Activated naive CD8-positive, alpha-beta T cell treated with anti-CD3 and anti-CD28 coated beads, Interleukin-2, amount 10 ng/mL, durations not matched to agents 7 days and 5 days (primary cell): ENCODE results near the gene KLHL29. TPM values are rescaled to one million over a fixed set of nuclear protein-coding genes. Genes with fewer than 3 reads are reported as not detected.

Source experiments
- ATAC-seq: fragments of 150-1000 bp; cut with Tn5 transposase; one replicate; pipeline ENCODE4 v1.10.0; 2021; ENCODE audit warnings: low read depth, moderate library complexity
- POLR2A ChIA-PET: fragments of 350-600 bp; sonication (Branson Sonifier 250); formaldehyde crosslinking; loops from one replicate; lab custom pipeline; 2021; ENCODE audit warnings: antibody characterized with exemption; lab: Charles Lee
- DNase-seq: peaks from one replicate; pipeline ENCODE4 v3.0.0; 2021
- H3K27ac Mint-ChIP-seq: one replicate; pipeline ENCODE4 v1.8.0; 2022; ENCODE audit warnings: mild to moderate bottlenecking, mixed read lengths
- H3K27me3 Mint-ChIP-seq: one replicate; pipeline ENCODE4 v1.8.0; 2022; ENCODE audit warnings: mild to moderate bottlenecking, moderate library complexity, mixed read lengths
- H3K36me3 Mint-ChIP-seq: one replicate; pipeline ENCODE4 v1.8.0; 2021; ENCODE audit warnings: mild to moderate bottlenecking, mixed read lengths
- H3K4me1 Mint-ChIP-seq: one replicate; pipeline ENCODE4 v1.8.0; 2021; ENCODE audit warnings: mixed read lengths
- H3K4me3 Mint-ChIP-seq: one replicate; pipeline ENCODE4 v1.8.0; 2022; ENCODE audit warnings: mild to moderate bottlenecking, moderate library complexity, mixed read lengths
- H3K9me3 Mint-ChIP-seq: one replicate; pipeline ENCODE4 v1.8.0; 2021; ENCODE audit warnings: mixed read lengths
- total RNA-seq, 2 experiments: library from RNA; stranded (reverse); gene quantifications; one replicate each; pipeline ENCODE4 v1.2.3, GENCODE V29; 2021

The KLHL29 gene
- total RNA-seq, 2 experiments from 2014 or later: 1.6 to 1.7 TPM

DNA sequence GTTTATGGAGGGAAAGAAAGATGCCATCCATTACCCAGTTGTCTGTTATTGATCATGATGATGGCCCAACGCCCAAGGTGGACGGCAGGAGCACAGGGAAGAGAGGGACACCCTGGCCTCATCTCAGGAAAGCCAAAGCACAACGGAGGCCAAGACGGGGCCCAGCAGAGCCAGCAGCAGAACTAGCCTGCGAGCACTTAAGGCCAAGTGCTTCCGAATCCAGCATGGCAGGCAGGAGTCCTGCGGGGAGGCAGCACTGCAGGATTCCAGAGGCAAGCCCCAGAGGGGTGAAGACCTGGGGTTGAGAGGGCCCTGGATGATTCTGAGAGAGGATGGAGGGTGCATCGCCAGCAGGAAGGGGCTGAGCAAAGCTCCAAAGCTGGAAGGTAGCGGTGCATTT lies 28.3 kb upstream of the KLHL29 start:
- POLR2A ChIA-PET: no interaction called here

DNA sequence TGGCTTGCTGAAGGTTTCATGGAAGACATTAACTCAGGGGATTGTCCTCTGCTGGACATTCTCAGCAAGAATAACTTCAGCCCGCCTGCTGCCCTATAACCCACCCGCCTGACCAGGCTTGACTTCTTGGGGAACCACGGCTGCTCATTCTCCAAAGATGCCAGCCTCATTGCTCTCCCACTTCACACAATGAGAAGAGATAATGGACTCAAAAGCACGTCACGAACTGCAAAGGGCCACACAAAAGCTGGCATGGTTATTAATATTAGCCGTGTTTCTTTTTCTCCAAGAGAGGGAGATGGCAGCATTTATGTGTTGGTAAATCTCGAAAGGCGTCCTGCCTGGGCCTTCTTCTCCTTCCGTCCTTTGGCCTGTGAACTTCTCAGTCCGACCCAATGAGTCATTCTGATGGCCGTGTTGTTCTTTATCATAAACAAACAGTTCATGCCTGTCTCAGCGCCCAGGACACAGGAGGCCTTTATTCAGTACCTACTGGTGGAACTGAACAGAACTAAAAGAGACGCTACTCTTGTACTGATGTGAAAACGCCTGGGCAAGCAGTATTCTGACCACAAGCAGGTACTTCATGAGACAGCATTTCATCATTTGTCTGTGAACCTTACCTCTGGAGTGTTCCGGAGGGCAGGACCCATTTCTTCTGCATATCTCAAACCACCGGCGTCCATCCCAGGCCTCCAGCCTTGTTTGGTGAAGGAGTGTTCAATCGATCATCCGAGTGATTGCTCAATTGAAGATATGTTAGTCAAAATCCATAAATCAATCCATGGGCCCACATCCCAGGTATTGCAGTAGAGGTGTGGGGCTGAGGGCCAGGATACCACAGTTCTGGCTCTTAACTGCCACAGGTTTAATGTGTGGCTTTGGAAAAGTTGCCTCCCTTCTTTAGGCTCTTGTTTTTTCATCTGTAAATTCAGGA lies 25.1 kb upstream of the KLHL29 start:
- Mint-ChIP-seq H3K27ac (no peak overlapping the region), H3K4me1 (no peaks in the 10 kb centered on the region), H3K4me3 (no peak overlapping the region), H3K27me3 (peaks cover 31% of the 10 kb centered on the region), H3K36me3 (no peaks in the 10 kb centered on the region), H3K9me3 (no peaks in the 10 kb centered on the region)
- DNase-seq (no peak), ATAC-seq (no peak)
- POLR2A ChIA-PET: no interaction called here

More for the DNA sequence above, 28.3 kb upstream of the KLHL29 start:
- no peaks in the 10 kb centered on the region for H3K36me3 Mint-ChIP-seq
- H3K27ac Mint-ChIP-seq: no peak overlapping the region
- no peak for DNase-seq
- no peak for ATAC-seq
- H3K4me3 Mint-ChIP-seq: no peak overlapping the region
- no peaks in the 10 kb centered on the region for H3K9me3 Mint-ChIP-seq
- no peaks in the 10 kb centered on the region for H3K4me1 Mint-ChIP-seq
- peaks cover 27% of the 10 kb centered on the region for H3K27me3 Mint-ChIP-seq

DNA sequence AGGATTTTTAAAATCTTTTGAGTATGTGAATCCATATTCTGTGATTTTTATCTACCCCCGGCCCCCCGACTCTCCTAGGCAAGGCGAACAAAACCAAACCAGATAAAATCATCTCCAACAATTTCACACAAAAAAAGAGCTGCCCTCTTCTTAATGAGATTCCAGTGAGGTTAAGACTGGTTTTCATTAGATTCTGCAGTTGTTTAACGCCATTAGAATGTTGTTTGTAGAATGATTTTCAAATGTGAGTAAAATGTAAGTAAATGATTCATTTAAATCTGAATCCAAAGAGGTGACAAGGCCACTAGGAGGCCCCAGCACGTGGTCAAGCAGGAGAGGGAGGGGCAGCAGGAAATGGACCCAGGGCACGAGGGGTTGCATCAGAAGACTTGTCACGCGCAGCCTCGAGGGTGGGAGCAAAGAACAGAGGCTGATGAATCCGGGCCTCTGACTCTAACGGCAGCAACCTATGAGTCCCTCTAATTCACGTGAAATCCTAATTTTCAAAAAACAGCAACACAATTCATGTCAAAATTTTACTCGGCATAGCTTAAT lies 24.3 kb upstream of the KLHL29 start:
- H3K27ac Mint-ChIP-seq: no peak overlapping the region

DNA sequence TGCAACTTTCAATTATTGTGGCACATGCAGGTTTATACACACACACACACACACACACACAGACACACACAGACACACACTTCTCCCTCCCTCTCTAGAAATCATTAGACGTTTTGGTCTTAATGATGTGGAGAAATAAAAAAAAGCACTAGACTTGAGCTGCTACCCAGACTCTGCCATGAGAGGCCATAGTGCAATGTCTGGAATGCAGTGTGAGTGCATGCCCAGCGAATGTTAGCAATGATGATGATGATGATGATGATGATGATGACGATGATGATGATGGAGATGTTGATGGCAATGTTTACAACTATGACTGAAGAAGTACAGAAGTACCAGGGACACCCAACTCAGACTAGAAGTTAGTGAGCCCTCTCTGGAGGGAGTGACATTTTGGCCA lies 23.8 kb upstream of the KLHL29 start:
- Mint-ChIP-seq H3K27ac (no peak overlapping the region), H3K4me1 (no peaks in the 10 kb centered on the region), H3K4me3 (no peak overlapping the region), H3K9me3 (no peaks in the 10 kb centered on the region), H3K36me3 (no peaks in the 10 kb centered on the region), H3K27me3 (peaks cover 41% of the 10 kb centered on the region)
- no peak for DNase-seq
- ATAC-seq: no peak
- POLR2A ChIA-PET: no interaction called here

More for the DNA sequence above, 24.3 kb upstream of the KLHL29 start:
- Mint-ChIP-seq H3K4me3 (no peak overlapping the region), H3K27me3 (peaks cover 38% of the 10 kb centered on the region), H3K9me3 (no peaks in the 10 kb centered on the region), H3K36me3 (no peaks in the 10 kb centered on the region), H3K4me1 (no peaks in the 10 kb centered on the region)
- no peak for DNase-seq
- POLR2A ChIA-PET: no interaction called here
- ATAC-seq: no peak

DNA sequence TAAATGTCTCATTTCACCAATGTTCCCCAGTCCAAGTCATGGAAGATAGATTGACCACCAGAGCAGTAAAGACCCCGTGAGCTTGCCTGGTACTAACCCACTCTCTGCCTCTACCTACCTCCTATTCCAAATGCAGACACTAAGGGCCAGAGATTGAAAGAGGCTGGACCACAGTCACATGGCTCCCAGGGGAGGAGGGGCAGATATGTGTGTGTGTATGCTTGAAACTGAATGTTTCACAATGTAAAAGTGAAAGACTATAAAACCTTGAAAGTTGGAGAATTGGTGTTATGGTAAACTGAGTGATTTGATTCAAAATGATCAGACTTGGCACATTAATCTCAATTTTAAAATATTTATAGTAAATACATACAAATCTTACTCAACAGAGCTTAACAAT lies 21.7 kb upstream of the KLHL29 start:
- no peak overlapping the region for H3K4me3 Mint-ChIP-seq
- H3K27me3 Mint-ChIP-seq: peaks cover 49% of the 10 kb centered on the region
- POLR2A ChIA-PET: no interaction called here
- no peak overlapping the region for H3K27ac Mint-ChIP-seq
- DNase-seq (no peak), ATAC-seq (no peak)
- H3K9me3 Mint-ChIP-seq: no peaks in the 10 kb centered on the region
- no peaks in the 10 kb centered on the region for H3K4me1 Mint-ChIP-seq
- no peaks in the 10 kb centered on the region for H3K36me3 Mint-ChIP-seq

DNA sequence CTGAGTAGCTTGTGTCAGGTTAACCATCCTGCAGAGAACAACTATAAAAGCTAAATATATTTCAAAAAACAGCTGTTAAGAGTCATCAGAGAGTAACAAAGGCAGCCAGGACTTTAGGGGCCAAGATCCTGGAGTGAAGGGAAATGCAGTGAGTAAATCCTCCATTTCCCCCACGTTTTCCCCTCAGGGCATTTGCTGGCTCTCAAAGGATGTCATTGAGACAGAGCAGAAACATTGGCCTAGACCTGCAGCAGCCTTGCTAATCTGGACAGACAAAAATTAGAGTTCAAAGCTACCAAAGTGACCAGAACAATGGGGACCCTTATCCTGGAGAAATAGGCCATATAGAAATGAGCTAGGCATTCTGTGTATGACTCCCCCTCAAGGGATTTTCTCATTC lies 21.1 kb upstream of the KLHL29 start:
- H3K27ac Mint-ChIP-seq: no peak overlapping the region
- H3K4me3 Mint-ChIP-seq: no peak overlapping the region
- no peaks in the 10 kb centered on the region for H3K4me1 Mint-ChIP-seq

DNA sequence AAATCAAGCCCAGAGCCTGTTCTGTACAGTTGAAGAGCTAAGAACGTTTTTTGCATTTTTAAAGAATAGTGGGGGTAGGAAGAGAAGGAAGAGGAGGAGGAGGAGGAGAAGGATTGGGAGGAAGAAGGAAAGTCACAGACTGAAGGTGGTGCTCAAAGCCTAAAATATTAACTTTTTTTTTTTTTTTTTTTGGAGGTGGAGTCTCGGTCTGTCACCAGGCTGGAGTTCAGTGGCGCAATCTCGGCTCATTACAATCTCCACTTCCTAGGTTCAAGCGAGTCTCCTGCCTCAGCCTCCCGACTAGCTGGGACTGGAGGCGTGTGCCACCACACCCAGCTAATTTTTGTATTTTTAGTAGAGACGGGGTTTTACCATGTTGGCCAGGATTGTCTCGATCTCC lies 18.3 kb upstream of the KLHL29 start:
- H3K27ac Mint-ChIP-seq: no peak overlapping the region
- DNase-seq: no peak
- no peaks in the 10 kb centered on the region for H3K9me3 Mint-ChIP-seq
- POLR2A ChIA-PET: no interaction called here
- no peaks in the 10 kb centered on the region for H3K36me3 Mint-ChIP-seq
- no peak for ATAC-seq
- H3K4me1 Mint-ChIP-seq: no peaks in the 10 kb centered on the region
- H3K27me3 Mint-ChIP-seq: peaks cover 47% of the 10 kb centered on the region
- H3K4me3 Mint-ChIP-seq: no peak overlapping the region

More for the DNA sequence above, 21.1 kb upstream of the KLHL29 start:
- ATAC-seq (no peak), DNase-seq (no peak)
- H3K27me3 Mint-ChIP-seq: peaks cover 49% of the 10 kb centered on the region
- no peaks in the 10 kb centered on the region for H3K9me3 Mint-ChIP-seq
- POLR2A ChIA-PET: no interaction called here
- no peaks in the 10 kb centered on the region for H3K36me3 Mint-ChIP-seq

- H3K27ac Mint-ChIP-seq: no peak overlapping the region
- H3K9me3 Mint-ChIP-seq: no peaks in the 10 kb centered on the region
- POLR2A ChIA-PET: no interaction called here
- ATAC-seq: no peak
- DNase-seq: no peak
- no peaks in the 10 kb centered on the region for H3K36me3 Mint-ChIP-seq
- H3K27me3 Mint-ChIP-seq: peaks cover 43% of the 10 kb centered on the region
- H3K4me3 Mint-ChIP-seq: no peak overlapping the region
- no peaks in the 10 kb centered on the region for H3K4me1 Mint-ChIP-seq
Measured at GRCh38 chr2:23367760-23368159, 17.2 kb upstream of the KLHL29 start.

- H3K4me1 Mint-ChIP-seq: peaks cover 10% of the 10 kb centered on the region
- H3K27ac Mint-ChIP-seq: no peak overlapping the region
- H3K36me3 Mint-ChIP-seq: no peaks in the 10 kb centered on the region
- no peak overlapping the region for H3K4me3 Mint-ChIP-seq
- H3K9me3 Mint-ChIP-seq: no peaks in the 10 kb centered on the region
- POLR2A ChIA-PET: no interaction called here
- DNase-seq (no peak), ATAC-seq (no peak)
- peaks cover 25% of the 10 kb centered on the region for H3K27me3 Mint-ChIP-seq
Measured at GRCh38 chr2:23373666-23374065, 11.3 kb upstream of the KLHL29 start.

- no peak for DNase-seq
- ATAC-seq: peak; percentile 56
- H3K27me3 Mint-ChIP-seq: peaks cover 24% of the 10 kb centered on the region
- no peaks in the 10 kb centered on the region for H3K36me3 Mint-ChIP-seq
- no peak overlapping the region for H3K4me3 Mint-ChIP-seq
- POLR2A ChIA-PET: no interaction called here
- peaks cover 14% of the 10 kb centered on the region for H3K4me1 Mint-ChIP-seq
- H3K27ac Mint-ChIP-seq: no peak overlapping the region
- no peaks in the 10 kb centered on the region for H3K9me3 Mint-ChIP-seq
Measured at GRCh38 chr2:23375448-23375847, 9.5 kb upstream of the KLHL29 start.

GRCh38 chr2:23376075-23376474 lies 8.9 kb upstream of the KLHL29 start:
- peaks cover 21% of the 10 kb centered on the region for H3K4me1 Mint-ChIP-seq
- ATAC-seq: no peak
- no peak overlapping the region for H3K4me3 Mint-ChIP-seq
- no peak overlapping the region for H3K27ac Mint-ChIP-seq
- H3K36me3 Mint-ChIP-seq: no peaks in the 10 kb centered on the region
- no peaks in the 10 kb centered on the region for H3K9me3 Mint-ChIP-seq
- peaks cover 25% of the 10 kb centered on the region for H3K27me3 Mint-ChIP-seq
- POLR2A ChIA-PET: no interaction called here
- DNase-seq: no peak

DNA sequence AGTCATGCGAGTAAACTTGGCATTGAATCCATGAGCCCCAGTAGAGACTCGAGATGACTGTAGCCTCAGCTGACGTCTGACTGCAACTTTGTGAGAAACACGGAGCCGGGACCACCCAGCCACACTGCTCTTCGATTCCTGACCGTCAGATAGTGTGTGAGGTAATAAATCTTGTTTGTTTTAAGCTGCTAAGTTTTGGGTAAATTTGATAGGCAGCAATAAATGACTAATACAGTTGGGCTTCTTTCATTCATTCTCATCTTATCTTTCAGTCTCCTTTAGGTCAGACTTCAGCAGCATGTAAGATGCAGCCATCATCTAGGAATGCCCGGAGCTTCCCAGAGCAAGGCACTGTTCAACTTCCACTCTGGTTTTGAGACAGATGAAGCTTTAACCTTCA lies 8.0 kb upstream of the KLHL29 start:
- no peaks in the 10 kb centered on the region for H3K9me3 Mint-ChIP-seq
- no peak for DNase-seq
- H3K27ac Mint-ChIP-seq: no peak overlapping the region
- H3K4me3 Mint-ChIP-seq: no peak overlapping the region
- no peaks in the 10 kb centered on the region for H3K36me3 Mint-ChIP-seq
- peaks cover 26% of the 10 kb centered on the region for H3K4me1 Mint-ChIP-seq
- no peak for ATAC-seq
- H3K27me3 Mint-ChIP-seq: peaks cover 25% of the 10 kb centered on the region
- POLR2A ChIA-PET: no interaction called here

GRCh38 chr2:23377771-23378170 lies 7.2 kb upstream of the KLHL29 start:
- DNase-seq: no peak
- Mint-ChIP-seq H3K27ac (no peak overlapping the region), H3K4me1 (peaks cover 26% of the 10 kb centered on the region), H3K36me3 (no peaks in the 10 kb centered on the region), H3K4me3 (no peak overlapping the region), H3K27me3 (peaks cover 29% of the 10 kb centered on the region), H3K9me3 (no peaks in the 10 kb centered on the region)
- no peak for ATAC-seq
- POLR2A ChIA-PET: interaction anchor here (0.8 kb wide), 1 partner anchor 9 kb away, joined by 5 read pairs; no protein-coding TSS in a partner anchor

DNA sequence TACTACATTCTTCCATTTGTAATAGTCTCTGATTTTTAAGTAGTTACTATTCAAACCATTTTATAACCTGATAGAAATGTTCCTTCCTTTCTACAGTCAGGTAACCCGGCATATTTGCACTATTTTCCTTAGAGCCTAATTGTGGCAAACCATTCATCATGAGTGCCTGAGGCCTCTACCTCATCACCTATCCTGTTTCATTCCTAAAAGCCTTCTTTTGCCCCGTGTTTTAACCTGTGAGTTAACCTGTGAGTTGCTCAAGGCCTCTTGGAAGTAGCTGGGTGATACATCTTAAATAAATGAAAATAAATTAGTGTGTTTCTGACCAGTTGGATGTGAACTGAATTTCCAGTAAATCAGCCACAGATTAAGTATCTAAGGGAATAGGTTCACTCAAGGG lies 6.5 kb upstream of the KLHL29 start:
- Mint-ChIP-seq H3K4me3 (no peak overlapping the region), H3K36me3 (no peaks in the 10 kb centered on the region), H3K27me3 (peaks cover 34% of the 10 kb centered on the region), H3K4me1 (peaks cover 26% of the 10 kb centered on the region), H3K27ac (no peak overlapping the region), H3K9me3 (no peaks in the 10 kb centered on the region)
- DNase-seq (no peak), ATAC-seq (no peak)
- POLR2A ChIA-PET: interaction anchor here (0.8 kb wide), 1 partner anchor 8 kb away, joined by 5 read pairs; no protein-coding TSS in a partner anchor
